GM12878 (cell line): ENCODE results near the gene DHRS12. TPM values are rescaled to one million over a fixed set of nuclear protein-coding genes. Genes with fewer than 3 reads are reported as not detected.
A peak's percentile ranks its signal among the peaks of the same experiment; 100 is the strongest.

Experiments
- CHD4 ChIP-seq: fragments of 200-600 bp; sonication (generic); IDR thresholded peaks from 2 replicates; pipeline ENCODE4 v1.6.1; 2016; ENCODE audit warnings: mild to moderate bottlenecking
- CUX1 ChIP-seq: IDR thresholded peaks from 2 replicates; pipeline ENCODE4 v1.6.1; 2012; ENCODE audit warnings: improper control_type of control experiment, low read depth, low read length; ENCODE audit not compliant: insufficient replicate concordance
- E2F4 ChIP-seq: IDR thresholded peaks from 2 replicates; pipeline ENCODE4 v1.6.1; 2012; ENCODE audit warnings: low read depth, low read length, improper control_type of control experiment
- EP300 ChIP-seq, 2 experiments: fragments of 150-350 bp in 1 of 2; IDR thresholded peaks; 2 replicates each; pipeline ENCODE4 v1.6.1; 2011 to 2012; ENCODE audit warnings: low read depth in 2 of 2, low read length in 2 of 2, borderline replicate concordance in 1 of 2, improper control_type of control experiment in 1 of 2, inconsistent platforms in 1 of 2; ENCODE audit not compliant: control insufficient read depth in 1 of 2
- GABPA ChIP-seq: IDR thresholded peaks from 2 replicates; pipeline ENCODE4 v1.6.1; 2014; ENCODE audit warnings: antibody characterized with exemption, low read depth, mild to moderate bottlenecking, inconsistent platforms
- HSF1 ChIP-seq: fragments of 150-350 bp; IDR thresholded peaks from 2 replicates; pipeline ENCODE4 v1.6.1; 2014; ENCODE audit warnings: mild to moderate bottlenecking, low read depth, low read length
- JUNB ChIP-seq: IDR thresholded peaks from 2 replicates; pipeline ENCODE4 v1.6.1; 2016; ENCODE audit warnings: antibody characterized with exemption, mild to moderate bottlenecking
- KAT2A ChIP-seq: conservative IDR thresholded peaks from 2 replicates; pipeline ENCODE4 v1.6.1; 2011; ENCODE audit warnings: low read depth, low read length; ENCODE audit not compliant: control insufficient read depth
- LARP7 ChIP-seq: fragments of 450-650 bp; IDR thresholded peaks from 2 replicates; pipeline ENCODE4 v1.6.1; 2017; ENCODE audit warnings: mild to moderate bottlenecking
- NFXL1 ChIP-seq: fragments of 450-650 bp; IDR thresholded peaks from 2 replicates; pipeline ENCODE4 v1.6.1; 2017; ENCODE audit warnings: antibody characterized with exemption, mild to moderate bottlenecking, borderline replicate concordance
- NFYA ChIP-seq: IDR thresholded peaks from 2 replicates; pipeline ENCODE4 v1.6.1; 2011; ENCODE audit warnings: low read depth, mild to moderate bottlenecking, low read length, improper control_type of control experiment, borderline replicate concordance
- polyA plus RNA-seq, 11 experiments: library from polyadenylated mRNA; depleted of rRNA in 4 of 11; unstranded in 6 of 11; stranded (reverse) in 5 of 11; fragments of >200 nt; fragmentation: Nextera tagmentation in 4 of 11; fragmentation: Illumina TruSeq in 1 of 11; extraction: Ambion mirVana in 4 of 11; extraction: Trizol in 1 of 11; gene quantifications; 1 replicate in 1 of 11; 2 replicates in 10 of 11; pipeline versions ENCODE4 v1.2.1 to v1.2.3, GENCODE V29; 2011 to 2016; ENCODE audit warnings: inconsistent platforms in 2 of 11, missing spikeins in 2 of 11, low read depth in 1 of 11
- total RNA-seq, 4 experiments: library from RNA; depleted of rRNA in 3 of 4; stranded (reverse); fragments of >200 nt in 3 of 4; fragmentation: Illumina TruSeq in 1 of 4; extraction: Trizol in 1 of 4; gene quantifications; 2 replicates each; pipeline versions ENCODE4 v1.2.1 to v1.2.3, GENCODE V29; 2013 to 2021
- TF ChIP-seq, protein P1 (sequence below): fragments of 450-650 bp; formaldehyde crosslinking; IDR thresholded peaks from 2 replicates; pipeline ENCODE4 v1.4.0; 2020; ENCODE audit warnings: mild to moderate bottlenecking, moderate library complexity
- TF ChIP-seq, protein P2 (sequence below): fragments of 450-650 bp; IDR thresholded peaks from 2 replicates; pipeline ENCODE4 v1.6.1; 2018; ENCODE audit warnings: mild to moderate bottlenecking, low read depth, moderate library complexity; ENCODE audit not compliant: partially characterized antibody

Gene DHRS12
- total and polyA plus RNA-seq, 10 of the 15 experiments (the other 5 are each of a cell fraction or from before 2014, with no cell fraction given) = 2.9 to 11.3 (median 8.2) TPM

DNA sequence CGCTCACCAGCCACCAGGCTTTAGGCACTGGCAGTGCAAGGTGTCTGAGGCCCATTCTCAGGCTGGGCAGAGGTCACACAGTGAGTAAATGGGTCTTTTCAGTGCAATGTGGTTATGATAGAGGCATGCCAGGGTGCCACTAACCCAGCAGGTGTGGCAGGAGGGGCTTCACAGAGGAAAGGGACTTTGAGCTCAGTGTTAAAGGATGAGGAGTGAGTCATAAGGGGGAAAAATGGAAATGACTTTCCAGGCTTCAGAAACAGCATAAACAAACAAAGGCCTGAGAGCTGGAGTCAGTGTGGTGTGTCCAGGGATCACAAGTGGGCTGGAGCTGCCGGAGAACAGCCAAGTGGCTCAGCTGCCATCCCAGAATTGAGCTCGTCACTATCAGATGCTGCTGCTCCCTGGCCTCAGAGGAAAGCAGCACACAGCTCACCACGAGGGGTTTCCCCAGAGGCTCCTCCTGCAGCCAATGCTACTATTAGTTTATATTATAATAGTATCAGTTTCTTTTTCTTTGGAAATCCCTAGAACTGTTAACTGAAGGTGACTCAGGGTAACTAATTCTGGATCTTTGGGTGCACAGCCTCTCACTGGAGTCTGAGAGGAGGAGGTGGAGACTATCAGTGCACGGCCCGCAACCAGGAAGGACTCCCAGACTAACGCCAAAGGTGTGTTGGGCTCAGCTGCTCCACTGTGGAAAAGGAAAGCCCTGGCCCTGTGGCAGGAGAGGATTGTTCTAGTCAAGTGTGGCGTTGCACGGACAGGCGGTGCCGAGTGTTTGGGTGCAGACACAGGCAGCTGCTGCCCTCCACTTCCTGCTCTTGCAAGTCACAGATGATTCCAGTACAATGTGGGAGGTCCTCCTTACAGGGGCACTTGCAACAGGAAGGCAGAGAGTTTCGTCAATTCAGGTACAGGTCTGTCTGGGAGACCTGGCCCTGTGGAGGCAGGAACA is 39.5 kb downstream of the DHRS12 start (continued):
- no peak for TF ChIP-seq CUX1
- TF ChIP-seq, protein P1, sequence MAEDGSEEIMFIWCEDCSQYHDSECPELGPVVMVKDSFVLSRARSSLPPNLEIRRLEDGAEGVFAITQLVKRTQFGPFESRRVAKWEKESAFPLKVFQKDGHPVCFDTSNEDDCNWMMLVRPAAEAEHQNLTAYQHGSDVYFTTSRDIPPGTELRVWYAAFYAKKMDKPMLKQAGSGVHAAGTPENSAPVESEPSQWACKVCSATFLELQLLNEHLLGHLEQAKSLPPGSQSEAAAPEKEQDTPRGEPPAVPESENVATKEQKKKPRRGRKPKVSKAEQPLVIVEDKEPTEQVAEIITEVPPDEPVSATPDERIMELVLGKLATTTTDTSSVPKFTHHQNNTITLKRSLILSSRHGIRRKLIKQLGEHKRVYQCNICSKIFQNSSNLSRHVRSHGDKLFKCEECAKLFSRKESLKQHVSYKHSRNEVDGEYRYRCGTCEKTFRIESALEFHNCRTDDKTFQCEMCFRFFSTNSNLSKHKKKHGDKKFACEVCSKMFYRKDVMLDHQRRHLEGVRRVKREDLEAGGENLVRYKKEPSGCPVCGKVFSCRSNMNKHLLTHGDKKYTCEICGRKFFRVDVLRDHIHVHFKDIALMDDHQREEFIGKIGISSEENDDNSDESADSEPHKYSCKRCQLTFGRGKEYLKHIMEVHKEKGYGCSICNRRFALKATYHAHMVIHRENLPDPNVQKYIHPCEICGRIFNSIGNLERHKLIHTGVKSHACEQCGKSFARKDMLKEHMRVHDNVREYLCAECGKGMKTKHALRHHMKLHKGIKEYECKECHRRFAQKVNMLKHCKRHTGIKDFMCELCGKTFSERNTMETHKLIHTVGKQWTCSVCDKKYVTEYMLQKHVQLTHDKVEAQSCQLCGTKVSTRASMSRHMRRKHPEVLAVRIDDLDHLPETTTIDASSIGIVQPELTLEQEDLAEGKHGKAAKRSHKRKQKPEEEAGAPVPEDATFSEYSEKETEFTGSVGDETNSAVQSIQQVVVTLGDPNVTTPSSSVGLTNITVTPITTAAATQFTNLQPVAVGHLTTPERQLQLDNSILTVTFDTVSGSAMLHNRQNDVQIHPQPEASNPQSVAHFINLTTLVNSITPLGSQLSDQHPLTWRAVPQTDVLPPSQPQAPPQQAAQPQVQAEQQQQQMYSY (CRISPR knock-in tag) = no peak
- no peak for TF ChIP-seq GABPA
- TF ChIP-seq HSF1 = no peak
- no peak for TF ChIP-seq EP300 (IDR thresholded peaks at IDR 0.05; ENCODE audit: borderline replicate concordance in 1 of 2, control insufficient read depth in 1 of 2, low read depth in 2 of 2, low read length in 2 of 2)
- TF ChIP-seq, protein P2, sequence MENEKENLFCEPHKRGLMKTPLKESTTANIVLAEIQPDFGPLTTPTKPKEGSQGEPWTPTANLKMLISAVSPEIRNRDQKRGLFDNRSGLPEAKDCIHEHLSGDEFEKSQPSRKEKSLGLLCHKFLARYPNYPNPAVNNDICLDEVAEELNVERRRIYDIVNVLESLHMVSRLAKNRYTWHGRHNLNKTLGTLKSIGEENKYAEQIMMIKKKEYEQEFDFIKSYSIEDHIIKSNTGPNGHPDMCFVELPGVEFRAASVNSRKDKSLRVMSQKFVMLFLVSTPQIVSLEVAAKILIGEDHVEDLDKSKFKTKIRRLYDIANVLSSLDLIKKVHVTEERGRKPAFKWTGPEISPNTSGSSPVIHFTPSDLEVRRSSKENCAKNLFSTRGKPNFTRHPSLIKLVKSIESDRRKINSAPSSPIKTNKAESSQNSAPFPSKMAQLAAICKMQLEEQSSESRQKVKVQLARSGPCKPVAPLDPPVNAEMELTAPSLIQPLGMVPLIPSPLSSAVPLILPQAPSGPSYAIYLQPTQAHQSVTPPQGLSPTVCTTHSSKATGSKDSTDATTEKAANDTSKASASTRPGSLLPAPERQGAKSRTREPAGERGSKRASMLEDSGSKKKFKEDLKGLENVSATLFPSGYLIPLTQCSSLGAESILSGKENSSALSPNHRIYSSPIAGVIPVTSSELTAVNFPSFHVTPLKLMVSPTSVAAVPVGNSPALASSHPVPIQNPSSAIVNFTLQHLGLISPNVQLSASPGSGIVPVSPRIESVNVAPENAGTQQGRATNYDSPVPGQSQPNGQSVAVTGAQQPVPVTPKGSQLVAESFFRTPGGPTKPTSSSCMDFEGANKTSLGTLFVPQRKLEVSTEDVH = no peak
- TF ChIP-seq NFXL1 = no peak
- TF ChIP-seq CHD4 = no peak
- no peak for TF ChIP-seq LARP7
- TF ChIP-seq NFYA = no peak
- no peak for TF ChIP-seq E2F4
- TF ChIP-seq JUNB = peak; percentile 25; the same call in 1 of the 2 replicates
- no peak for TF ChIP-seq KAT2A
